Measurements from ENCODE around the gene EDN2.

The EDN2 gene

DNA sequence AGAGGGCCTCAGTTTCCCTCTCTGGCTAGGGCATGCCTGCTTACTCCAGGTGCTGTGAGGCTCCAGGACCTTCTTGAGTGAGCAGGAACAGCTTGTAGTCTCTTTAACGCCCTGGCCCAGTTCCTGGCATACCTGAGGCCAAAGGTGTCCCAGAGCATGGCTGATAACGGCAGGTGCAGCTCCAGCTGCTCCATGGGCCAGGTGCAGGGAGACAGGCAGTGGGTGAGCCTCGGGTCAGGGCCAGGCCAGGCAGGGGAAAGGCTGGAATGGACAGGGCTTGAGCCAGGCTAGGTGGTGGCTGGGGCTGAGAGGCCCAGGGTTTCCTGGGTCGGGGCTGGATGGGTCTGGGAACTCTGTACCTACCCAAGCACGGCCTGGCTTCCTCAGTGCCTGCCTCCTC is 18.3 kb downstream of the EDN2 start:
- TF ChIP-seq, protein P1, sequence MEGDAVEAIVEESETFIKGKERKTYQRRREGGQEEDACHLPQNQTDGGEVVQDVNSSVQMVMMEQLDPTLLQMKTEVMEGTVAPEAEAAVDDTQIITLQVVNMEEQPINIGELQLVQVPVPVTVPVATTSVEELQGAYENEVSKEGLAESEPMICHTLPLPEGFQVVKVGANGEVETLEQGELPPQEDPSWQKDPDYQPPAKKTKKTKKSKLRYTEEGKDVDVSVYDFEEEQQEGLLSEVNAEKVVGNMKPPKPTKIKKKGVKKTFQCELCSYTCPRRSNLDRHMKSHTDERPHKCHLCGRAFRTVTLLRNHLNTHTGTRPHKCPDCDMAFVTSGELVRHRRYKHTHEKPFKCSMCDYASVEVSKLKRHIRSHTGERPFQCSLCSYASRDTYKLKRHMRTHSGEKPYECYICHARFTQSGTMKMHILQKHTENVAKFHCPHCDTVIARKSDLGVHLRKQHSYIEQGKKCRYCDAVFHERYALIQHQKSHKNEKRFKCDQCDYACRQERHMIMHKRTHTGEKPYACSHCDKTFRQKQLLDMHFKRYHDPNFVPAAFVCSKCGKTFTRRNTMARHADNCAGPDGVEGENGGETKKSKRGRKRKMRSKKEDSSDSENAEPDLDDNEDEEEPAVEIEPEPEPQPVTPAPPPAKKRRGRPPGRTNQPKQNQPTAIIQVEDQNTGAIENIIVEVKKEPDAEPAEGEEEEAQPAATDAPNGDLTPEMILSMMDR (conservative IDR thresholded peaks at IDR 0.05), result no peak
- no peak overlapping the region for H3K27ac ChIP-seq

DNA sequence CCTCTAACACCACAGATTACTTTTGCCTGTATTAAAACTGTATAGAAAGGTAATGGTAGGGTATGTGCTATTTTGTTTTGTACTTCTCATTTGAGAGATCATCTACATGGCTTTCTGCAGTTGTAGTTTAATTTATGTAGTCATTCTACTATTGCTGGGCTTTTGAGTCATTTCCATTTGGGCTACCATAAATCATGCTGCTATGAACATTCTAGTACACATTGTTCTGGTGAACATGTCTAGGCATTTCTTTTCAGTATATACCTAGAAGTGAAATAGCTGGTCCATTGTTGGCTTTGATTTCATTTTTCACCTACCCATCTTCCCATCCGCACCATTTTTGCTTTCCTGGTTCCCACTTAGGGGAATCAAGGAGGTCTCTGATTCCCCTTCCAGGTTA is 18.7 kb downstream of the EDN2 start:
- TF ChIP-seq, protein P1 (conservative IDR thresholded peaks at IDR 0.05), result no peak
- no peak overlapping the region for H3K27ac ChIP-seq

DNA sequence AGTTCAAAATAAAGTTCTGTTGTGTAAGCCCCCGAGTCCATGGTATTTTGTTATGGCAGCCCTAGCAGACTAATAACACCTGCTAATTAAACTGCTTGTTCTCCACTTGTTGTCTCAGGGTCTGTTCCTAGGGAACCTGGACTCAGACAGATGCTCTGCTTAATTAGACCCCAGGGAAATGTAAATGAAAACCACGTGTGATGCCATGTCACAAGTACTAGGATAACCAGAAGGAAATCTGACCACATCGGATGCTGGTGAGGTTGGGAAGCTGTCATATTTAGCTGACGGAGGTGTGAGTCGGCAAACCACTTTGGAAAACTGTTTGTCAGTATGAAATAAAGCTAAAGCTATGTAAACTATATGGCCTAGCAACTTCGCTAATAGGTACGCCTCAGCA is 19.6 kb downstream of the EDN2 start:
- no peak overlapping the region for H3K27ac ChIP-seq
- TF ChIP-seq, protein P1 (conservative IDR thresholded peaks at IDR 0.05), result no peak

DNA sequence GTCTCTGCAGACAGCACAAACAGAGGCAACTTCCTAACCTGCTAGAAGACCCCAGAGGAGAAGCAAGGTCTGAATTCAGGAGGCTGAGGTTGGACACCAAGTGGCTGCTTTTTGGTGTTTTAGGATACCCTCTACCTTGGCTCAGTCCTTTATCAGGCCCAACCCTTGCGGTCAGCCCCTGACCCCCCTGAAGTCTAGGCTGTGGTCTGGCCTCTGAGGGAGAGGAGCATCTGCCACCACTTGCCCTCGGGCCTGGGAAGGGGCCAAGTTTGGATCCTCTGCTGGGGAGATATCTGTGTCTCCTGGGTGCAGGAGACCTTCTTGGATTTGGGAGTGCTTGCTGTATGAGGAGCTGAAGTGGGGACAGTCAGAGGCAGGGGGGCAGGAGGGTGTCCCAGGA is 21.0 kb downstream of the EDN2 start:
- TF ChIP-seq, protein P1 (conservative IDR thresholded peaks at IDR 0.05), result no peak

DNA sequence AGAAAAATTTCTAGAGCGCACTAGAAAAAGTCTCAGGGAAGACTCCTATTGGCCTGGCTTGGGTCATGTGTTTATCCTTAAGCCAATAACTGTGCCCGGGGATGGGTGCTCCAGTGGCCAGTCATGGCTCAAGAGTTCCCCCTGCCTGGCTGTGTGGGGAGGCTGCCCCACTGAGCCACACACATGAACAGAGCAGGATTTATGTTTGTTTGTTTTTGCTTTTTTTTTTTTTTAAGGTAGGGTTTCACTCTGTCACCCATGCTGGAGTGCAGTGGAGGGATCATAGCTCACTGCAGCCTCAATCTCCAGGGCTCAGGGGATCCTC is 21.8 kb downstream of the EDN2 start:
- TF ChIP-seq, protein P1 (conservative IDR thresholded peaks at IDR 0.05), result no peak
- H3K27ac ChIP-seq, result peak overlapping the region; percentile 44

More for the DNA sequence above, 21.0 kb downstream of the EDN2 start:
- H3K27ac ChIP-seq, result no peak overlapping the region

DNA sequence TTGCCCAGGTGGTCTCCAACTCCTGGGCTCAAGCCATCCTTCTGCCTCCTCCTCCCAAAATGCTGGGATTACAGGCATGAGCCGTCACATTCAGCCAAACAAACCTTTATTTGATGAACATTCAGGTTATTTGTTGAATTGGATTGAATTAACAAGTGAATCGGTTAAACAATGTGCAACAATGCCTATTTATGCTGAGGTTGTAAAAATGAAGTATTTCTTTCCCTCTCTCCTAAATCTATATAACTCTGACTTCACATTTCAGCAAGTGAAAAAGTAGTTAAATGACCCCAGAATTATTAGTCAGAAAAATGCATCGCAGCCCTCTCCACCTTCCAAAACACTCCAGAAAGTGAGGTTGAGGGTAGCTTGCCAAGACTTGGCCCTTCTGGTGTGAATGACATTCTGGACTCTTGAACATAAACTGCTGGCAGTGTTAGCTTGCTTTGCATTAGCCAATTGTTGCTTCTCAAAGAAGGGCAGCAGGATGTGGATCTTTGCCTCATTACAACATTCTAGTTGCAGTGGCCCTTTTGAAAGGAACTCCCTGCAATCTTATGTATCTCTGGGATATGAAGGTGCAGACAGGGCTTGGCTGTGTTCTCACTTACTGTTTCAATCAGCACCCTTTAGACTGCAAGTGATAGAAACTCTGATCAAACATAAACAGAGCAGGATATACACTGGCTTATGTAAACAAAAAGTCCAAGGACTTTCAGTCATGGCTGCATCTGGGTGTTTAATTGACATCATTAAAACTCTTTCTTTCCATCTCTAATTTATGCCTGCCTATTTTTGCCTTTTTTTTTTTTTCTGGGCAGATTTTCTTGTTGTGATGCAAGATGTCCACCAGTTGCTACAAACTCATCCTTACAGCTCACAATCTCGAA is 22.4 kb downstream of the EDN2 start:
- TF ChIP-seq, protein P1 (conservative IDR thresholded peaks at IDR 0.05), result no peak

DNA sequence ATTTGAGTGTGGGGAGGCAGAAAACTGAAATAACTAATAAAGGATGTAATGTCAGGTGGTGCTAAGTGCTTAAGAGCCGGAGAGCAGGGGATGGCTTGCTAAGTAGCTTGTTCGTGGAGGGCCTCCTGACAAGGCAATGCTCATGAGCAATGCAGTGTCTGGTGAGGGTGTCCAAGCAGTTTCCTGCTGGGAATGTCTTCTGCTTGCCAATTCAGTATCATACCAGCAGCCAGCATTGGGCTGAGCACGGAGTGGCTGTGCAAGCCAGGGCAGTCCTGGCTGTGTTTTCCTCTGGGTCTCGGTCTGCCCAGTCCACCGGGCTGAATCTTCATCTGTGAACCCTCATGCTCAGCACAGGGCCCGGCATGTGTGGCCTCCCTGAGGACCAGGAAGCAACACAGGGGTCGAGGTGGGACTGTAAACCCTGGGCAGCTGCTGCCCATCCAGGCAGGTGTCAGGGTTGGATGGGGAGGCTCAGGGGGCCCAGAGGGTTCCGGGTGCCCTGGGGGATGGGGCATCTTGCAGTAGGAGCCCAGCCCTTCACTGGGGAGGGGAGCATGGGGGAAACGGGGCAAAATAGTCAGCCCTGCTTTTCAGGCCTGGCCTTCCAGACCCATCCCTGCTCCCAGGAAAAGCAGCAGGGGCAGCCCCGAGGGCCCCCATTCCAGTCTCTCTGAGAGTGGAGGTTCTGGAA is 27.5 kb downstream of the EDN2 start:
- TF ChIP-seq, protein P1 (conservative IDR thresholded peaks at IDR 0.05), result no peak
- H3K27ac ChIP-seq, result no peak overlapping the region

More for the DNA sequence above, 22.4 kb downstream of the EDN2 start:
- peak overlapping the region; percentile 44 for H3K27ac ChIP-seq

Data from VCaP (cell line).